ENCODE data around the gene ALDH9A1.
A peak's percentile ranks its signal among the peaks of the same experiment; 100 is the strongest.
"Not testable (repeated sequence)": the region's sequence is repeated elsewhere in the genome, so short reads cannot be mapped to it uniquely, and the experiment has no call there.

The ALDH9A1 gene

GRCh38 chr1:165644064-165644735 is 54.2 kb downstream of the ALDH9A1 start:
- DNase-seq, result no peak

DNA sequence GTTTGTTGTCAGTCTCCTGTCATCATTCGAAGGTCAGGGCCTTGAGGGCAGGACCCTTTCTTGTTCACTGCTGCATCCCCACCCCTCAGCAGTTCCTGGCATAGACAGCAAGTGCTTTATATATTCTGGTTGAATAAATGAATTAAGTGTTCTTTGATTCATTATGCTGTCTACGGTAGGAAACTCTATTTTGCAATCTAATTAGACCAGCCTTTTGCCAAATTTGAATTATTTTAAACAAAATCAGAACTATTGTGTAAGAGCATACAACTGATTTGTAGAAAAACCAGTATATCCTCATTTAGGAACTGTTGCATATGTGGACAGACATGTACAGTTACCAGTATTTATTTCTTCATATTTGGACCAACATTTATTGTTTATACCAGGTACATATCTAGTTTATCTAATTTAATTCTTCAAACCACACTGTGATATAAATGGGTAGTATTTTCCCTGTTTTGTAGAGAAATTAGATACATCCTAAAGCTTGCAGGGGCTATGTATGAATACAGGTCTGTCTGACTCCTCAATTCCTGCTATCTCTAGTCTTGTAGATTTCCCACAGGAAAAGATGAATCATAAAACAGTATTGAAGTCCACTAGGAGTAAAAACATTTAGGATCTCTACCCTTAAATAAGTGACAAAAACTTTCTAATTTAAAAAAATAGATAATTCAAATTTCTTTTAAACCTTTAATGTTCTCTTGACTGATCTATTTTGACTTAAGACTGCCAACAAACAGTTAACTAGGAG is 57.0 kb downstream of the ALDH9A1 start:
- DNase-seq, result no peak

DNA sequence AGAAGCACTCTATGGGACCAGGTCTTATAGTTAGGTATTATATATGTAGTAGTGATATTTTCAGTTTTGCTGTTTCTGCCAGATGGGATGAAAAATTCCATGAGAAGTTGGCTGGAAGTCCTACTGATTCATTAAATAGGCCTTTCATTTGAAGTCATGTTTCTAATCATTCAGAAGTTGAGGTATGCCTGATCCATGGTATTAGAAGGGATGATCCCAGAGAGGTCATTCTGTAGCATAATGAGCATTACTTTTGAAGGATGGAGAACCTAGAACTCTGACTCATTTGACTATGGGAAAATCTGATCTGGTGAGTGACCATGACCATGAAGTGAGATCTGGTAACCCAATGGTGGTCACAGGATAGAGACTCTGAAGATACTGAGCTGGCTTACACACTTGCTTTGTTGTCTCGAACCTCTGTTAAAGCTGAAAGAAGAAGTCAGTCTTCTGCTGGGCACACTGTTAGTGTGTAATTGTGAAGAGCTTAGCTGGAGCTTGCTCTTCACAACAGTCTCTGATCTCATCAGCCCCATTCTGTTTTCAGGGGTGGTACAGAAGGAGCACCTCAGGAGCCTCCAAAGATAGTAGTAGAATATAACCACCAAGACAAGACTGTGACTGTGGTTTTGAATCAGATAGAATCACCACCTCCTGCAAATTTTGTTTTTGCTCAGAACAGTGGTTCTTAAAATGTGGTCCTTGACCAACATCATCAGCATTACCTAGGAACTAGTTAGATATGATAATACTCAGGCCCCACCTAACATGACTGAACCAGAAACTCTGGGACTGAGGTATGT is 58.3 kb downstream of the ALDH9A1 start:
- DNase-seq, result no peak

GRCh38 chr1:165638211-165638610 is 60.2 kb downstream of the ALDH9A1 start:
- not testable (repeated sequence) for DNase-seq

GRCh38 chr1:165637427-165637826 is 60.9 kb downstream of the ALDH9A1 start:
- no peak for DNase-seq

- no peak for DNase-seq
Measured at GRCh38 chr1:165635823-165636222, 62.5 kb downstream of the ALDH9A1 start.

DNA sequence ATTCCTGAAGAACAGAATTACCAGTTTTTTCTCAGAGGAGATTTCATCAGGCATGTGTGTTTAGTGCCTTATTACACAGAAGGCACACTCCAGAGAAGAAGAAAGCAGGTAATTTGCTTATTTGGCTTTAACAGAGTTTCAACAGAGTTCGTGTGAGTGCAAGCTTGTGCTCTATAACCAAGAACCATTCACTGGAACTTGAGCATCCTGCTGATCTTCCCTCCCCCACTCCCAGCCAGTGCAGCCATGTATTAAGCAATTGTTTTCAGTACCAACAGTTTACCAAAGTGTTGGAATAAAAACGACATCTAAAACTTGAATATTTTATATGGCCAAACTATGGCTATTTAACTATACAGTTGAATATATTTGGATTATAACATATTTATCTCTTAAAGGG is 63.0 kb downstream of the ALDH9A1 start:
- no peak for DNase-seq

- DNase-seq, result no peak
Measured at GRCh38 chr1:165634154-165634921, 64.0 kb downstream of the ALDH9A1 start.

DNA sequence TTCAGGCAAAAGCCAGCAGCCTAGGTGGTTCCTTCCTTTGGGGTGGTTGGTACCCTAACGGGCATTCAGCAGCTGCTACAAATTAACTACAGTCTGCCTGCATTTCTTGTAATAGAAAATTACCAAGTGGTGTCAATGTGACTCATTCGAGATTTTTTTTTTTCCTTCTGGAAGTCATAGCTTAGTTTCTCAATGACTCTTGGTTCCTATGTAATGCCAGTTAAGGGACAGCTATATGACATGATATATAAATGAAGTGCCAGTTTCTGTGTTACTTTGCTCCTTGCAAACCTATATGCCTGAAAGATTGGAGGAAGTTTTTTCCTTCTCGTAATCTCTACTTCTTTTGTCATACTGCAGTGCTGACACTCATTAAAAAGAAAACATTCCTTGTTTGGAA is 64.7 kb downstream of the ALDH9A1 start:
- DNase-seq, result no peak

GRCh38 chr1:165632491-165632890 is 65.9 kb downstream of the ALDH9A1 start:
- no peak for DNase-seq

DNA sequence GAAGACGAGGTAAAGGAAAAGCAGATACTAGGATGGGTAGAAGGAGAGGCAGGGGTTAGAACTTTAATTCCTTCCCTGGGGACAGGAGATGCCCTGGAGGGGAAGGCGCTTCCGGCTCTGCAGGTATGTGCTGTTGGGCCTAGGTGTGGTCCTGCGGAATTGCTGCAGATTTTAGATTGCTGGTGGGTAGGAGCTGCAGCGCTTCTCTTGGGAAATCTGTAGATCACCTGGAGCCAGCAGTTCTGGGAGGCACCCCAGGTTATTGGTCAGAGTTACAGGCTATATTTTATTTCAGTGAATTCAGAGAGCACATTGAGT is 66.3 kb downstream of the ALDH9A1 start:
- DNase-seq, result no peak

DNA sequence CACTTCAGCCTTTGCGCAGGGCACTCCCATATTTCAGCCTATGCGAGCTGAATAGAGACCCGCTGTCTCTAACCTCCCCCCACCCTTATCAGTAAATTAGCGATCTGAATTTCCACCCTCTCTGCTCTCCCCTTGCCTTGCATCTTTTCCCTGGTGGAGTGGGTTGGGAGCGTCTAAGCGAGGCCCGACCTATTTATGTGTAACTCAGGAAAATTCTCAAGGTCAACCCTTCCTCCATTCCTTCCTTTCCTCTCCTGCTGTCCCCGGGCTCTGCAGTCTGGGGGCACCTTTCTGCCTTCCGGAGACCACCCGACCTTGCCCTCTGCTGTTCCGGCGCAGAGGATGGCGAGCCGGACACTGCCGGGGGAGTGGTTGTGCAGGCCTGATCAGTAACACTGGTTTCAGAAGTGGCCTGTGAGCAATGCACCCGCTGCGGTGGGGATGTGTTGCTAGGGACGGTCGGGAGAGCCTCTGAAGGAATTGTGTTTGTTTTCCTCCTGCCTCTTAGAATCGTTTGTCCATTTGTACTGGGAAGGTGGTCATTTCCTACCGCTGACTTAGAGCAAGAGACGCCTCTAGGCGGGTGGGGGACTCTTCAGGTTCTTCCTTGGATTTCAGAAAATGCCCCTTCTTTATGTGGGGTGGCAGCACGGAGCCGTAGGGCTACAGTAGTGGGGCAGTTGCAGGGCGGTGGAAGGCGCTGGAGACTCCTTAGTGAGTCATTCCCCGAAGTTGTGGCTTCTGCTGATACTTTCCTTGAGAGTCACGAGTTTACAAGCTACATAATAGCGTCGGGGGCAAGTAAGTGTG is 66.8 kb downstream of the ALDH9A1 start:
- DNase-seq, result peak; percentile 12

- DNase-seq, result peak; percentile 90
Measured at GRCh38 chr1:165630629-165631341, 67.6 kb downstream of the ALDH9A1 start, which contains the start of gene MGST3. Gene MGST3, plus strand, starts transcription at chr1:165631234. Its CDS starts 18,614 bp downstream, at chr1:165649848.

DNA sequence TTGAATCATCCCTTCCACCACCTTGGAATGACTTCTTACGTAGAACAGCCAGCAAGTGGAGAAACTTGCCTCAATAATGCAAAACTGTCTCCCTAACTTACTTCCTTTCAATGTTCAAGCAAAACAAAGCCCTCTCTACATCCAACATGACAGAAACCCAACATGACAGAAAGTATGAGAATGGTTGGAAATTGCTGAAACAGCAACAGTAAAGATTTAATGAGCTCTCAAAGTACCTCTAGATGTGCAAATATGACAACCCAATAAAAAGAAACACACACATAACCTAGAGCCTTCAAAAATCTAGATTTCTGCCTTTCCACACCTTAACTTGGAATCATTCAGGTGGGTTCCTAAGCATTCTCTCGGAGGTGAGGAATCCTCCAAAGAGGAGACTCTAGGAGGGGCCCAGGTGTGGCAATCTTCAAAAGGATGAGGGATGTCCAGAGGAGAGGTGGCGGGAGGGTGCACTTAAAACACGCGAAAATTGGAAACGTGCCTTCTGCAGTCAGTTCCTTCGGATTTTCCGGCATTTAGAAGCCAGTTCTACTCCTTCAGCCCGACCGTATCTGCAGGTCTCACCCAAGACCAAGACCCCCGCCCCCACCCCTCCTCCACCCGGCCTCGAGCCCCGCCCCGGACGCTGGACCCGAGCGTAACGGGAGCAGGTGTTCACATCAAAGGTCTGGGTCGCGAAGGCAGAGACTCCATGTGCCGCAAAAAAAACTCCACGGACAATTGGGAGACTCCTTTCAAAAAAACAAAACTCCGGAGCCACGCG is 68.3 kb downstream of the ALDH9A1 start:
- peak; percentile 60 for DNase-seq

- DNase-seq, result no peak
Measured at GRCh38 chr1:165629151-165629550, 69.2 kb downstream of the ALDH9A1 start.

- no peak for DNase-seq
Measured at GRCh38 chr1:165628147-165628822, 70.1 kb downstream of the ALDH9A1 start.

- DNase-seq, result no peak
Measured at GRCh38 chr1:165624441-165624840, 73.9 kb downstream of the ALDH9A1 start.

- no peak for DNase-seq
Measured at GRCh38 chr1:165623624-165624023, 74.7 kb downstream of the ALDH9A1 start.

- DNase-seq, result no peak
Measured at GRCh38 chr1:165619647-165620151, 78.7 kb downstream of the ALDH9A1 start.

All from DMS79 (cell line).